Astrocyte (in vitro differentiated cells and primary cell): ENCODE measurements around the gene GRIN2A. TPM values are rescaled to one million over a fixed set of nuclear protein-coding genes. Genes with fewer than 3 reads are reported as not detected.

Experiments
- DNase-seq: peaks from one replicate; pipeline ENCODE4 v3.0.0-alpha.2; 2010; ENCODE audit warnings: low read depth
- FAIRE-seq: peaks from 2 replicates; lab custom pipeline; 2011; peaks lifted over from hg19 to GRCh38; lab: Jason Lieb, UNC
- H2AFZ ChIP-seq: 2 replicates; pipeline ENCODE4 v1.6.0; 2012; ENCODE audit warnings: low read depth, low read length, inconsistent platforms
- H3K27ac ChIP-seq: 2 replicates; pipeline ENCODE4 v1.5.1; 2011; ENCODE audit warnings: low read depth, low read length, inconsistent platforms
- H3K27me3 ChIP-seq: 2 replicates; pipeline ENCODE4 v1.6.0; 2011; ENCODE audit warnings: low read length, inconsistent platforms; ENCODE audit not compliant: insufficient read depth
- H3K36me3 ChIP-seq: 2 replicates; pipeline ENCODE4 v1.5.1; 2011; ENCODE audit warnings: low read length, inconsistent platforms; ENCODE audit not compliant: insufficient read depth
- H3K4me1 ChIP-seq: 2 replicates; pipeline ENCODE4 v1.5.1; 2011; ENCODE audit warnings: low read length, inconsistent platforms; ENCODE audit not compliant: insufficient read depth
- H3K4me2 ChIP-seq: 2 replicates; pipeline ENCODE4 v1.6.0; 2012; ENCODE audit warnings: low read length, inconsistent platforms
- H3K4me3 ChIP-seq: 2 replicates; pipeline ENCODE4 v1.5.1; 2011; ENCODE audit warnings: low read depth, mild to moderate bottlenecking, low read length, inconsistent platforms; ENCODE audit not compliant: insufficient read depth
- H3K79me2 ChIP-seq: 2 replicates; pipeline ENCODE4 v1.6.0; 2012; ENCODE audit warnings: mild to moderate bottlenecking, low read length, inconsistent platforms; ENCODE audit not compliant: insufficient read depth
- H3K9ac ChIP-seq: 2 replicates; pipeline ENCODE4 v1.6.0; 2012; ENCODE audit warnings: mild to moderate bottlenecking, low read length, inconsistent platforms
- H3K9me3 ChIP-seq: 2 replicates; pipeline ENCODE4 v1.5.1; 2012; ENCODE audit warnings: low read depth, mild to moderate bottlenecking, low read length, inconsistent platforms; ENCODE audit not compliant: insufficient read depth
- H4K20me1 ChIP-seq: 2 replicates; pipeline ENCODE4 v1.6.0; 2012; ENCODE audit warnings: low read length, inconsistent platforms; ENCODE audit not compliant: insufficient read depth
- H3K27ac Mint-ChIP-seq: one replicate; pipeline ENCODE4 v1.8.0; 2021; ENCODE audit warnings: mild to moderate bottlenecking, mixed read lengths; ENCODE audit not compliant: unreplicated experiment
- H3K27me3 Mint-ChIP-seq: one replicate; pipeline ENCODE4 v1.8.0; 2021; ENCODE audit warnings: low read depth, mixed read lengths; ENCODE audit not compliant: unreplicated experiment
- H3K36me3 Mint-ChIP-seq: one replicate; pipeline ENCODE4 v1.8.0; 2021; ENCODE audit warnings: low read depth, mixed read lengths; ENCODE audit not compliant: unreplicated experiment
- H3K4me1 Mint-ChIP-seq: one replicate; pipeline ENCODE4 v1.8.0; 2021; ENCODE audit warnings: low read depth, mixed read lengths; ENCODE audit not compliant: unreplicated experiment
- H3K4me3 Mint-ChIP-seq: one replicate; pipeline ENCODE4 v1.8.0; 2021; ENCODE audit warnings: mild to moderate bottlenecking, moderate library complexity, mixed read lengths; ENCODE audit not compliant: unreplicated experiment
- H3K9me3 Mint-ChIP-seq: one replicate; pipeline ENCODE4 v1.8.0; 2021; ENCODE audit warnings: mild to moderate bottlenecking, mixed read lengths; ENCODE audit not compliant: unreplicated experiment
- EZH2 ChIP-seq: IDR thresholded peaks from 2 replicates; pipeline ENCODE4 v1.6.1; 2012; ENCODE audit warnings: mild to moderate bottlenecking, low read length, inconsistent platforms; ENCODE audit not compliant: insufficient read depth
- total RNA-seq: library from RNA; stranded (reverse); gene quantifications from 2 replicates; pipeline ENCODE4 v1.2.1, GENCODE V29; 2021
- TF ChIP-seq, protein P1 (sequence below): IDR thresholded peaks from 2 replicates; pipeline ENCODE4 v1.5.1; 2011; ENCODE audit warnings: low read depth, mild to moderate bottlenecking, inconsistent platforms, low read length, moderate library complexity; ENCODE audit not compliant: insufficient read depth

Gene GRIN2A
- total RNA-seq, 1 donor from 2014 or later, result 0.68 TPM

DNA sequence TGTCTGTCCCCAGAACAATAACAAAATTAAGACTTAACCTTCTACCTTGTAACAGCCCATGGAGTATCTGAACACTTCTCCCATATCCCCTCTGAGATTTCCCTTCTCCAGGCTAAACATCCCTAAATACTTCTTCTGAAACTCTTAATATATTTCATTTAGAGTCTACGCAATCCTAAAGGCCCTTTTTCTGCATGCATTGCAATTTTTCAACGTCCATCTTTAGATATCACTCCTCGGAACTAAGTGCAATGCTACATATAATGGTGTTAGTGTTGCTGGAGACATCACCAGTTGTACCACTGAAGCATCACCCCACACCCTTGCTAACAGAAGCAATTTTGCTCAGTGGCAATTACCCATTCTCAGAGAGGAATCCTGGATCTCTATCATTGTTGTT lies 13.2 kb downstream of the GRIN2A start:
- Mint-ChIP-seq H3K36me3 (peaks cover 2% of the 10 kb centered on the region), H3K9me3 (peaks cover 2% of the 10 kb centered on the region), H3K27ac (no peak overlapping the region), H3K4me1 (peaks cover 15% of the 10 kb centered on the region), H3K4me3 (no peak overlapping the region), H3K27me3 (peaks cover 10% of the 10 kb centered on the region)
- Histone ChIP-seq H3K9ac (no peak overlapping the region), H3K79me2 (no peaks in the 10 kb centered on the region), H3K4me3 (no peak overlapping the region), H4K20me1 (no peaks in the 10 kb centered on the region), H3K27ac (no peak overlapping the region), H3K4me2 (no peak overlapping the region), H3K9me3 (no peaks in the 10 kb centered on the region), H2AFZ (no peak overlapping the region), H3K36me3 (no peaks in the 10 kb centered on the region), H3K4me1 (peaks cover 12% of the 10 kb centered on the region), H3K27me3 (no peaks in the 10 kb centered on the region)
- TF ChIP-seq, protein P1, sequence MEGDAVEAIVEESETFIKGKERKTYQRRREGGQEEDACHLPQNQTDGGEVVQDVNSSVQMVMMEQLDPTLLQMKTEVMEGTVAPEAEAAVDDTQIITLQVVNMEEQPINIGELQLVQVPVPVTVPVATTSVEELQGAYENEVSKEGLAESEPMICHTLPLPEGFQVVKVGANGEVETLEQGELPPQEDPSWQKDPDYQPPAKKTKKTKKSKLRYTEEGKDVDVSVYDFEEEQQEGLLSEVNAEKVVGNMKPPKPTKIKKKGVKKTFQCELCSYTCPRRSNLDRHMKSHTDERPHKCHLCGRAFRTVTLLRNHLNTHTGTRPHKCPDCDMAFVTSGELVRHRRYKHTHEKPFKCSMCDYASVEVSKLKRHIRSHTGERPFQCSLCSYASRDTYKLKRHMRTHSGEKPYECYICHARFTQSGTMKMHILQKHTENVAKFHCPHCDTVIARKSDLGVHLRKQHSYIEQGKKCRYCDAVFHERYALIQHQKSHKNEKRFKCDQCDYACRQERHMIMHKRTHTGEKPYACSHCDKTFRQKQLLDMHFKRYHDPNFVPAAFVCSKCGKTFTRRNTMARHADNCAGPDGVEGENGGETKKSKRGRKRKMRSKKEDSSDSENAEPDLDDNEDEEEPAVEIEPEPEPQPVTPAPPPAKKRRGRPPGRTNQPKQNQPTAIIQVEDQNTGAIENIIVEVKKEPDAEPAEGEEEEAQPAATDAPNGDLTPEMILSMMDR, result no peak
- FAIRE-seq, result no peak
- DNase-seq, result no peak

GRCh38 chr16:10168258-10168657 lies 14.0 kb downstream of the GRIN2A start:
- Histone ChIP-seq H3K27ac (peak overlapping the region; percentile 69), H3K79me2 (no peaks in the 10 kb centered on the region), H2AFZ (no peak overlapping the region), H3K9ac (peak overlapping the region; percentile 42), H3K4me1 (peaks cover 12% of the 10 kb centered on the region), H3K4me2 (peak overlapping the region; percentile 66), H3K4me3 (no peak overlapping the region), H3K9me3 (no peaks in the 10 kb centered on the region), H4K20me1 (no peaks in the 10 kb centered on the region), H3K27me3 (no peaks in the 10 kb centered on the region), H3K36me3 (no peaks in the 10 kb centered on the region)
- Mint-ChIP-seq H3K27me3 (peaks cover 10% of the 10 kb centered on the region), H3K36me3 (peaks cover 2% of the 10 kb centered on the region), H3K4me3 (no peak overlapping the region), H3K4me1 (peaks cover 15% of the 10 kb centered on the region), H3K27ac (no peak overlapping the region), H3K9me3 (peaks cover 2% of the 10 kb centered on the region)
- TF ChIP-seq EZH2, result no peak
- TF ChIP-seq, protein P1, result no peak
- DNase-seq (peak; percentile 91), FAIRE-seq (no peak)

GRCh38 chr16:10165643-10166042 lies 16.6 kb downstream of the GRIN2A start:
- no peak overlapping the region for H3K4me2 ChIP-seq
- Mint-ChIP-seq H3K9me3 (peaks cover 2% of the 10 kb centered on the region), H3K27ac (no peak overlapping the region), H3K27me3 (peaks cover 22% of the 10 kb centered on the region), H3K36me3 (peaks cover 2% of the 10 kb centered on the region), H3K4me3 (no peak overlapping the region), H3K4me1 (peaks cover 4% of the 10 kb centered on the region)
- no peak overlapping the region for H3K4me3 ChIP-seq
- H3K9ac ChIP-seq, result no peak overlapping the region
- peaks cover 5% of the 10 kb centered on the region for H3K4me1 ChIP-seq
- FAIRE-seq (no peak), DNase-seq (no peak)
- no peaks in the 10 kb centered on the region for H3K27me3 ChIP-seq
- H4K20me1 ChIP-seq, result no peaks in the 10 kb centered on the region
- H3K36me3 ChIP-seq, result no peaks in the 10 kb centered on the region
- H3K27ac ChIP-seq, result no peak overlapping the region
- H3K9me3 ChIP-seq, result no peaks in the 10 kb centered on the region
- H3K79me2 ChIP-seq, result no peaks in the 10 kb centered on the region
- TF ChIP-seq EZH2, result no peak
- TF ChIP-seq, protein P1, result no peak
- H2AFZ ChIP-seq, result no peak overlapping the region
